GM18526 (cell line): ENCODE data around the gene C2orf78.

Experiments
- POLR2A ChIP-seq: IDR thresholded peaks from 3 replicates; pipeline ENCODE4 v1.6.1; 2011; ENCODE audit not compliant: insufficient read length; ENCODE audit errors: extremely low read depth

C2orf78 gene

GRCh38 chr2:73852020-73852419 is 68.0 kb downstream of the C2orf78 start:
- no peak for TF ChIP-seq POLR2A

- no peak for TF ChIP-seq POLR2A
These were observed 71.5 kb downstream of the C2orf78 start for GRCh38 chr2:73855526-73855925.

GRCh38 chr2:73856214-73856613 is 72.2 kb downstream of the C2orf78 start:
- no peak for TF ChIP-seq POLR2A

- TF ChIP-seq POLR2A, result no peak
These were observed 76.0 kb downstream of the C2orf78 start for GRCh38 chr2:73859721-73860586.

GRCh38 chr2:73862987-73863386 is 79.0 kb downstream of the C2orf78 start:
- no peak for TF ChIP-seq POLR2A
